NCI-H82 treated with DMSO at 0.1 percent for 48 hours (cell line): Measurements from ENCODE around the gene NUP93.
"Not testable (repeated sequence)": the region's sequence is repeated elsewhere in the genome, so short reads cannot be mapped to it uniquely, and the experiment has no call there.

Experiments
- DNase-seq: peaks from one replicate; lab custom pipeline; 2025; ENCODE audit not compliant: unreplicated experiment; lab: John Stamatoyannopoulos, UW

The NUP93 gene

DNA sequence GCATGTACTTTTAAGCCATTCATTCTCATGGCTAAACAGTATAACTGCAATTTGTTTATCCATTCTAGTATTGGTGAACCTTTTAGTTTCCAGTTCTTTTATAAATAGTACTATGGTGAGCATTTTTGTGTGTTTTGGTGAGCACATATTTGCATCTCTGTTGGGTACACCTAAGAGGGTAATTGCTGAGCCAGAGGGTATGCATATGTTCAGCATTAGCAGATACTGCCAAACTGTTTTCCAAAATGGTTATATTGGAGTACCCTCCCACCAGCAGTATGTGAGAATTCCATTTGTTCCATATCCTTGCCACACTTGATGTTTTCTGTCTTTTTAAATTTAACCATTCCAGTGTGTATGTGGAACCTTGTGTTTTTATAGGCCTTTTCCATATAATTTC is 81.0 kb downstream of the NUP93 start:
- no peak for DNase-seq

DNA sequence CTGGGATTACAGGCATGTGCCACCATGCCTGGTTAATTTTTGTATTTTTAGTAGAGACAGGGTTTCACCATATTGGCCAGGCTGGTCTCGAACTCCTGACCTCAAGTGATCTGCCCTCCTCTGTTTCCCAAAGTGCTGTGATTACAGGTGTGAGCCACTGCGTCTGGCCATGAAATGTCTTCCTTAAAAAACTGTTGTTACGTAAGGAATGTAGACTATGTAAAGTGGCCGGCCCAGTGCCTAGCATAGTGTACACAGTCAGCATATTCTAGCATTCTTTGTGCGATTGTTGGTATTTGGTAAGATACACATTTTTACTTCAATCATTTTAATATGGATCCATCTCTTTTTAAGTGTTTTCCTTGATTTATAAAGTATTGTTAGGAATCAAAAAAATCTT is 81.7 kb downstream of the NUP93 start:
- not testable (repeated sequence) for DNase-seq

DNA sequence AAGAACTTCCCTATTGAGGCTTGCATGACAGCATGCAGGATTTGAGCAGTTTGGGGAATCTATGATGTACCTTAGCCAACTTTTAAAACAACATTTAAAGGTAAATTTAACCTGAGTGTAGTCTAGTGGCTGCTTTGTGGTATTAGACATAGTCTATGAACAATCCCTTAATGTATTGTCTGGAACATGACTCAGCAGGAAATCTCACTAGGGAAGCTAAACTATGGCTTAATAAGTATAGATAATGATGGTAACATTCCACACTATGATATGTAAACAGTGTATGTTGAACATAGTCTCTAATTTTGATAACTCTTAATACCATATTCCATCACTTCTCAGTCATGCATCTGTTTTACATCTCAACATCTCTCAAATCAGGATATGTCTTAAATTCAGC is 83.0 kb downstream of the NUP93 start:
- DNase-seq, result no peak

DNA sequence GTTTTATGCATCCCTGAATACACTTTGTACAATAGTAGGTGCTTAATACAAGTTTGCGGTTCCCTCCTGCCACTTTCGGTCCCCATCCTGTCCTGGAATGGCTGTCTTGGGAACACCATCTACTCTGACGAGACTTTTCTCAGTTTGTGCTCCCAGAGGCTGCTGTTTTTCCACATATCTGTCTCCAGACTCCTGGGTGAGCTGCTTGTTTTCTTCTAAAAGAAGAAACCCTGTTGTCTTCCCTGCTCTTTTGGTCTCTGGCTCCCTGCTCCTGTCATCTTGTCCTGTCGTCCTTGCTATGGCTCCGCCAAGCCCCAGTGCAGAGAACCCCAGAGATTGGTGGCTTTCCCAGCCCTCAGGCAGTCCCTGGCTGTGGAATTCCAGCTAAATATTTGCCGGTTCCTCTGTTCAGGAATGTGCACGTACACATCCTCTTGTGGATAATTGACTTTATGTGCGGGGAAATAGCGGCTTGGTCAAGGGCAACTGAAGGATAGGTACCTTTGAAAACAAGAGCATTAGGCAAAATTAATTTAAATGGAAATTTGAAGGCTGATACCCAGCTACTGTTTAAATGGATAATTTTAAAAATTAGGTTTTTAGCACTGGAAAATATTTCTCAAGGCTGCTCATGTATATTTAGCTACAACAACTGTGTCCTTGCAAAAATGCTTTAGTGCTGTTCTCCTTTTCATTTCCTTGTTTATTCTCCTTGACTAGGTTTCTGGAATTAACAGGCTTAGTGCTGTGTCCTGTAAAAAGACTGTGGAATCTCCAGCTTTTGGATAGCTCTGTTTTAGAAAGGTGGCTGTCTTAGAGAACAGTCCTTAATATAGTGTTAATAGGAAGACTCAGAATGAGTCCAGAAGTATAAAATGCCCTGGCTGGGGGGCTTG is 84.9 kb downstream of the NUP93 start:
- no peak for DNase-seq

DNA sequence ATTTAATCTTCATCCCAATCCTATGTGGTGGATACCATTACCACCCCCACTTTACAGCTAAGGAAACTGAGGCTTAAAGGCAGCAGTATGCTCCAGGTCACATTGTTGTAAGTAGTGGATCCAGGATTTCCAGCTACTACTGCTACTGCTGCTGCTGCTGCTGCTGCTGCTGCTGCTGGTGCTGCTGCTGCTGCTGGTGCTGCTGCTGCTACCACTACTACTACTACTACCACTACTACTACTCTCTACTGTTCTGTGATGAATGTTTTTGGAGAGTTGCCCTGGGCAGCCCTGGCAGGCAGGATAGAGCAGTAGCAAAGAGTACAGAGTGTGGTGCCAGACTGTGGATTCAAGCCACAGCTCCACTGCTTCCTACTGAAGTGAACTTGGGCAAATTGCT is 85.8 kb downstream of the NUP93 start:
- no peak for DNase-seq

DNA sequence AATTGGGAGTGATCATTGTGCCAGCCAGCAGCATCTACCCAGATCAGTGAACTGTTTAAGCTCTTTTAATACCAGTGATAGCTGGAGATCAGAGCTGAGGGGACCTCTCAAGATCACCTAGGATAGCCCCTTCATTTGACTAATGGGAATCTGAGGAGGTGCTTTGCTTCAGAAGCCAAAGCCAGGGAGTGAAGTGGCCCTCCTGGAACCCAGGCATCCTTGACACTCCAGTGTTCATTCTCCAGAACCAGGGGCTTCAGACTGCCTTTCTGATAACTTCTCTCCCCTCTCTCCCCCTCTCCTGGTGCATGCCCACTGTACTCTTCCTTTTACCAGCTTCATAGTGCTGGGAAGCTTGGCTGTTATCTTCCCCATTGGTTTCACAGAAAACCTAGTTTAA is 87.1 kb downstream of the NUP93 start:
- no peak for DNase-seq

DNA sequence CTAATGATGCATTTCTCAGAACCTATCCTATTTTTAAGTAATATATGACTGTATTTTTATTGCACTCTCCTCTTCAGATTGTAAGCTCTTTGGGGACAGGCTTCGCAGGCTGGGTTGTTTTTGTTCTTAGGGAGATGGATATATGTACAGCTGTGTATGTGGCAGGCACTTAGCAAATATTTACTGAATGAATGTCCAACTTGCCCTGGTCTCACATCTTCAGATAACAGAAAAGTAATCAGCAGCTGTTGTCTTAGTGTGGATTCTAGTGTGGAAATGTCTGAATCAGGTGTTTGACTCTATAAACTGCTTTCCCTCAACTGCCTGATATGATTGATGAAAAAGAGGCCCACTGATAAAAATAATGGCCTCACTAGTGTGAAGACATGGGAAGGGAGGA is 88.0 kb downstream of the NUP93 start:
- DNase-seq, result no peak

DNA sequence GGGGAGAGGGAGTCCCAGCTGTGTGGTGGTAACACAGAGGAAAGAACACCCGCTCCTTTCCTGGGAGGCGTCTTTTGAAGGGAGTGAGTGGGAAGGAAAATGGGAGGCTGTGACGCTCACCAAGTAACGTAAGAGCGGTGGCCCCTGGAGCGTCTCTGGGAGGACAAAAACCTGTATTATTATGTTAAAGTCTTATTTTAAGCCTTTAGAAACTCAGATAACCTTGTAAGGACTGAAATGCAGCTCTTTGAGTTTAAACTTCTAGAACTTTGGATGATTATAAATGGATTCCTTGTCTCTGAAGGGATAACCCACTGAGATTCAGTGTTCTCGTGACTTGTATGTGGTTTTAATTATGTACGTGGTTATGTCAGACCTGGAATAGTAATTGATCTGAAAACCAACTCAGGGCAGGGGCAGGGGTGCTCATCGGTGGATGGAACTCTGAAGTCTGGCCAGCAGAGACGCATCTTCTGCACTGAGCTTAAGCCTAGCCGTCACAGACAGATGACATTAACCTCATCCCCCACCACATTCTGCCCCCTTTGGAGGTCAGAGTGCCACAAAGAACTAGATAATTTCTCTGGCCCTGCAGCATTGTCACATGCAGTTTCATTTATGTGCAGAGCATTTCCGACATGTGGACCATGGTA is 93.3 kb downstream of the NUP93 start:
- no peak for DNase-seq

DNA sequence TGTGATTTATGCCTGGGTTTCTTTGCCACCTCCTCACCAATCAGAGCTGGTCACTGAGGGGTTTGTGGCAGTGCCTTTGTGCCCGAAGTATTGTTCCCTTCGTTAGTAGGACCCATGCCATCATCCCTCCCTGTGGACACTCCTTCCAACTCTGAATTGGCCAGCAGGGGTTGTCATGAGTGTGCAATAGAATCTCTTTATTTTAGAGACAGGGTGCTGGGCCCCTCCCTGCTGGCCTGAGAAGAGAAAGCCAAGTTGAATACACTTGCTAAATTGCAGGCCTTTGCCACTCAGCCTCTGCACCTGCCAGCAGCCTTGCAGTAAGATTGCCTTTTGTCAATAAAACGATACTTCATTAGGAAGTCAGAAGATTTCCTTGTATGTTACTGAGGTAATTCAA is 94.4 kb downstream of the NUP93 start:
- no peak for DNase-seq

DNA sequence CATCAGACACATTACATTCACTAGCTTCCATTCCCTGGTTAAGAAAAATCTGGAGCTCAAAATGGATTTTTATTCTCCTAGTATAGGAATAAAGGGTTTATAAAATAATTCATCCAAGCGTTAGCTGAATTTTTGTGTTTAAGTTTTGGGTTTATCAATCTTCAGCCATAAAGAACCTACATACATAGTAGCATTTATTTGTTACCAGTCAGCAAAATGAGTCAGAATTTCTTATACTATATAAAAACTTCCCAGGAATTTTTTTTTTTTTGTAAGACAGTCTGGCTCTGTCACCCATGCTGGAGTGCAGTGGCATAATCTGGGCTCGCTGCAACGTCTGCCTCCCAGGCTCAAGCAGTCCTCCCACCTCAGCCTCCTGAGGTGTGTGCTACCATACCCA is 94.9 kb downstream of the NUP93 start:
- DNase-seq, result no peak

DNA sequence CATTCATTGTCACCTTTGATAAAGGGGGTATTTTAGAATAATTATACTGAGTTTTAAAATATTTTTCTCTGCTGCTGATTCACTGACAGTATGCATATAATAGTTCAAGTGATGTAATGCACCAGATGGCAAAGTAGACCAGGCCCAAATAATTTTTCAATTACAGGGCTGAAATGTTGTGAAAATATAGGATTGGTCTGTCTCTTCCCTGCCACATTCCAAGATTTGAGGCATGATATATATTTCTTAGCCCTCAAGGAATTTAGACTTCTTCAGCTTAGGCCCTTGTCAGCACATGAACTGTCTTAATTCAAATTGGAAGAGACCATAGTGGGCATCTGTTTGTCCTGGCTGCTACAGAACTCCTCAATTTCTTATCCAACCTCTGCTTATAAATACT is 95.9 kb downstream of the NUP93 start:
- DNase-seq, result no peak

DNA sequence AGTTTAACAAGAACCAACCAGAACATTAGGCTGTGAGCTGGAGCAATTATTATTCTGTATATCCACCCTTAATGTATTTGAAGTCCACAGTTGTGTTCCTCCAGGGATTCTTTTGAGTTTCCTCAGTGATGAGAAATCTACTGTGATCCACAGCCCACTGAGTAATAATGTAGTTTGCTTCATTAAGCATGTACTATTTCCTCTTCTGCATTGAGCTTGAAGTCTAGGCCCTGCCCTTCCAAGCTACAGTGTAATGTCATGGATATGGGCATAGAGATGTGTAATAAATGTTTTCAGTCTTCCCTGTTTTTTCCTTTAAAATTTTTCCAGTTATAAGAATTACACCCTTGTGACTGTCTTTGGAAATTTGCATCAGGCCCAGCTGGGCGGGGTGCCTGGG is 98.7 kb downstream of the NUP93 start:
- DNase-seq, result no peak

DNA sequence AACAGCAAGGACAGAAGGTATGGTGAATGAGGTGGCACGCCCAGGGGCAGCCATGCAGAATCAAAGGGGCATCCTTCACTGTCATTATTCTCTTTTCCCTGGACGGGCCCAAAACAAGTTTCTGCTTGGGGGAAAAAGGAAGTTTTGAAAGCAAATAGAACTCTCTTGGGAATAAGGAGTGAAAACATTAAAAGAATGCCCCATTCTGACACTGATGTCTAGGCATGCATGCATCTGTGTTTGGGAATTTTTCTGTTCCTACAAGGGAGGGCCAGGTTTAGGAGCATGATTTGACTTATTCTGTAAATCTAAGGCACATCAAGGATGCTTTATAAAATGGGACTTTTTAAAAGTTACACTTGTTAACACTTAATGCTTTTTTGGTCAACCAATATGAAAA is 100.7 kb downstream of the NUP93 start:
- DNase-seq, result no peak

DNA sequence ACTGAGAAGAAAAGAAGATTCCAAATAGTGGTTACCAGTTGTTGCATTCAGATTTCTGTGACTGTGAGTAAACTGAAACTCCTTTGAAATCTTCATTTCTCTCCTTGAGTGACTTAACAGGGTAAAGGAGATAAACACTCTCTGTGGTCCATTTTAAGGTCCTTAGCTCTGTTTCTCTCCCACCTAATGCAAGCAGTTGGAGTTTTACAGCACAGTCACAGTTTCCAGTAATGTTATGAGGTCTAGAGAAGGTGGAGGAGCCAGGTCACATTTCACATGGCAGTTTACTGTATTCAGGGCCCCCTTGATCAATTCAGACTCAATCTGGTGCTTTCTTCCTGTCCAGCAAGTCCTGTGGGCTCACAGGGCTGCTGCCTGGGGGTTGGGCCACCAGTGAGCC is 102.8 kb downstream of the NUP93 start:
- DNase-seq, result no peak

DNA sequence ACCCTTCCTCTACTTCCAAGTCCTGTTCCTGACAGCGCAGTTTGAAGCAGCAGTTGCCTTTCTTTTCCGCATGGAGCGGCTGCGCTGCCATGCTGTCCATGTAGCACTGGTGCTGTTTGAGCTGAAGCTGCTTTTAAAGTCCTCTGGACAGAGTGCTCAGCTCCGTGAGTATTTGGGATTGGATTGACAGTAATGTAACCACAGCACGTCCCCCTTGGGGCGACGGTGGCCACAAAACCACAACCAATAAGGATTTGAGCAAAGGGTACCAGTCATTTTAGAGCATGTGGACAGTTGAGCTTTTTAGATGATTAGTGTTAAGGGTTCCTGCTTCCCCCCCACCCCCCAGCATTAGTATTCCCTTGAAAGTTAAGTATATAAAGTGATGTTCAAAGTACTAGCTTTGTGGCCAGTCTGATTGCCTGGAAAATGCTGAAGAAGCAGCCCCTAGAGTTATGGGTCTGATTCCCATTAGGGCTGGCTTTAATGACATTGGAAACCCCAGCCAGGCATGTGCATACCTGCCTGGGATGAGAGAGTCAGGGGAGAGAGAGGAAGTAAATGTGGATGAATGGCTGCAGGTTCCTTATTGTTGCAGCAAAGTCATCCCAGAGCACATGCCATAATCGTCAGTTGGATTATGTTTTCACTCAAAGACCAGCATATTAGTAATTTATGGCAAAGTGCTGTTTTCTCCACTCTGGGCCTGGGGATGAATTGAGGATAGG is 103.5 kb downstream of the NUP93 start:
- no peak for DNase-seq

DNA sequence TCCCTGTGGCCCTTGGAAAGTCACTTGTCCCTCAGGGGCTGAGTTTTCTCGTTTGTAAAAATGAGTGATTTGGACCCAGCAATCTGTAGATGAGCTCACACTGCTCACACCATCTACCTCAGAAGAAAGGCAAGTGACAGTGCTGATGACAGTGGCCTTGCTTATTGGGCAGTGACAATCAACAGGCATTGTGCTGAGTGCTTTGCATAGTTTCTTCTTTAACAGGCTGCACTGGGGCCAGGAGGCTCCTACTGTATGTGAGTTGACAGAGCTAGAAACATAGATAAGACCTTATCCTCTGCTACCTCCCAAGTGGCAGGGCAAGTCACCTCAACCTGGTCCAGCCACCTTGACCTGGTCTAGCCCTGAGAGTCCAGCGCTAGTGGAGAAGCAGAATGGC is 105.4 kb downstream of the NUP93 start:
- no peak for DNase-seq

DNA sequence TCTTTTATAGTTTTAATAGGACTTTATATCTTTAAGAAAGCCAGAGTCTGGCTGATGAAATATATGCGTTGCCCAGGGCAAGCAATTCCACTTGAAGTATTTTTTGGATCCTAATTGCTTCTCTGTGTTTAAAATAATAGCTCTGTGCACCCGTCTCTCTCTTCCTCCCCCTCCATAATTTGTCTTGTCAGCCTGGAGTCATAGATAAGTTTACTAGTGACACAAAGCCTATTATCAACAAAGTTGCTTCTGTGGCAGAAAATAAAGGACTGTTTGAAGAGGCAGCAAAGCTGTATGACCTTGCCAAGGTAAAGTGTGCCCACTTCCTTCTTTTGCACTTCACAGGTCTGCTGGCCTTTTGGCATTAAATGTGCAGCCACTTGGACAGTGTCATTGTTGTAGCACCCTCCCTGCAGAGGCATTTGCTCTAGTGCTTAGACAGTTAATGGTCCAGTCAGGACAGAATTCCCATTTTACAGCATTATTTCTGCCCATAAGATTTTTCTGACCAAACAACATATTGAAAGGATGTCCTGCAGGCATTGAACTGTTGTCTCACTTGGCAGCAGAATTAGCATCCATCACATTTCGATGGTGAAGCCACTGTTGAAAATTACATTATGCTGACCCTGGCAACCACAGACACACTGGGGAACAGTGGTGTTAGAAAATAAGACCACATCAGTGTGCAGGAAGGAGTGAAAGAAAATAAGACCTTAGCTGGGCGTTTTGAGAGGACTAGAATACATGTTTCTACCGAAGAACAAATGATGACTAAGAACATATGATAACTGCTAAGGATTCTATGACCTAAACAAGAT is 106.7 kb downstream of the NUP93 start:
- no peak for DNase-seq

DNA sequence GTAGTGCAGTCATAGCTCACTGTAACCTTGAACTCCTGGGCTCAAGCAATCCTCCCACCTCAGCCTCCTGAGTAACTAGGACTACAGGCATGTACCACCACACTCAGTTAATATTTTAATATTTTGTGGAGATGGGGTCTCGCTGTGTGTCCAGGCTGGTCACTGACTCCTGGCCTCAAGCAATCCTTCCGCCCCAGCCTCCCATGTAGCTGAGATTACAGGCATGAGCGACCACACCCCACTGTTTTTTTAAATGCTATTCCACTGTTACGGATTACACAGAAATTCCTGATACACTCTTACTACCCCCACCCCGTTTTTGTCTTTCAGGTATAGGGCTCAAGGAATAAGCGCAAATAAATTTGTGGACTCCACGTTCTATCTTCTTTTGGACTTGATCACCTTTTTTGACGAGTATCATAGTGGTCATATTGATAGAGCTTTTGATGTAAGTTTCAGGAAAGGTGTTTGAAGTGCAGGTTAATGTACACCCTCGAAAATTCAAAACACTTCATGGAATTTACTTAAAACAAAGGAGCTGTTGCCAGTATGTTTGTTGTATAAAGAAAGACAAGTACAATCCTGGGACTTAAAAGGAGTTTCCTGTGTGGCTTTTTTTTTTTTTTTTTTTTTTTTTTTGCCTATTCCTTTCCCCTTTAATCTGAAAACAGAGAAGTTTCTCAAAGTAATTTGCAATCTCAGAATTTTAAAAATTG is 108.9 kb downstream of the NUP93 start:
- DNase-seq, result no peak

DNA sequence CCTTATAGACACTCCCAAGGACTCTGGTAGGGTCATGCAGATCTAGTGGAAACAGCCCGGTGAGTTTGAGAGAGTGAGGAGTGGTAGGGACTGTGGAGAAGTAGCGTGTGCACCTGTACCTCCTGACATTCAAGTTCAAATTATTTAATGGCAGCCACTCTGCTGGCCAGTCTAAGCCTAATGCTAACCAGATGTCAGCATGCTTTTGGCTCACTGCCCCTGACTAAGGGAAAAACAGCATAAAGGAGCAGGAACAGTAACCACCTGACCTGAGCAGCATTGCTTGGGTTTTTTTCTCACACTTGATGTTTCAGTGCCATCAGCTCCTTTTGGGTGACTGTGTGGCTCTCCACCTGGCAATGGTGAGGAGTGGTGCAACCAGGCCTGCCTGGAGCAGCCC is 111.3 kb downstream of the NUP93 start:
- no peak for DNase-seq

DNA sequence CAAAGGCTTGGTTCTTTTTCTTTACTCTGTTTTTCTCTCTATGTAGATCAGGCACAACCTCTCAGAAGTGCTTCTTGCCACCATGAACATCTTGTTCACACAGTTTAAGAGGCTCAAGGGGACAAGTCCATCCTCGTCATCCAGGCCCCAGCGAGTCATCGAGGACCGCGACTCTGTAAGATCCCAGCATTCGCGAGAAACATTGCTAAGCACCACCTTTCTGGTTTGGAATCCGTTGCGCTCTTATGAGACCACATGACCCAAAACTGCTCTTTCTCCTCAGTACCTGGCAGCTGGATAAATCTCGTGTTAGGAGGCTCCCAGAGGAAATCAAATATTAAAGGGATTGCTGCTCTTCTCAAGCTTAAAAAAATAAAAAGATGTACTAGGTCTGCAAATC is 111.7 kb downstream of the NUP93 start:
- no peak for DNase-seq

DNA sequence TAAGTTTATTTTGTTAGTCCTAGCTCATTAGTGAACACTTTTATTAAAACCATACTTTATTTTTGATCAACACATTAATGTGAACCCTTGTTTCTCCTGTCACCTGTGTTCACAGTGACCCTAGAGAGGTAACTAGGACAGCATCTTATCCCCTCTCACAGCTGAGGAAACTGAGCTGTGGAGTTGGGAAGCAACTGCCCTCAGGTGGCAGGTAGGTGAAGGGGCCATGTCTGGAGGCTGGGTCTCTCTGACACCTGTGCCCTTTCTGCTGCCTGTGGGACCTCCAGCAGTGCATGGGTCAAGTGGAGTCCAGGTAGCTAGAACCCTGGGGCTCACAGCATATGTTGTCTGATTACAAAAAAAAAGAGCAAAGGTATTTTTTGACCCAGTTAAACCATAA is 112.2 kb downstream of the NUP93 start:
- DNase-seq, result no peak
